OCI-LY7 (cell line): ENCODE measurements around the gene CXorf38.

Experiments used
- CTCF ChIP-seq: fragments of 200-600 bp; sonication (generic); conservative IDR thresholded peaks from 2 replicates; pipeline ENCODE4 v1.5.1; 2014; ENCODE audit warnings: mild to moderate bottlenecking, antibody characterized with exemption, low read length, moderate library complexity, mixed read lengths
- EZH2phosphoT487 ChIP-seq: fragments of 200-600 bp; sonication (generic); IDR thresholded peaks from 2 replicates; pipeline ENCODE4 v1.6.1; 2018; ENCODE audit warnings: low read depth, borderline replicate concordance, mild to moderate bottlenecking, mixed run types, antibody characterized with exemption, low read length, moderate library complexity, mixed read lengths

GRCh38 chrX:40580537-40581335 is 66.6 kb downstream of the CXorf38 start, which contains the start of gene ATP6AP2:
- TF ChIP-seq CTCF (no peak), EZH2phosphoT487 (no peak)
